ENCODE data around the gene LGALS9.
"Not testable (repeated sequence)": the region's sequence is repeated elsewhere in the genome, so short reads cannot be mapped to it uniquely, and the experiment has no call there.

The LGALS9 gene

DNA sequence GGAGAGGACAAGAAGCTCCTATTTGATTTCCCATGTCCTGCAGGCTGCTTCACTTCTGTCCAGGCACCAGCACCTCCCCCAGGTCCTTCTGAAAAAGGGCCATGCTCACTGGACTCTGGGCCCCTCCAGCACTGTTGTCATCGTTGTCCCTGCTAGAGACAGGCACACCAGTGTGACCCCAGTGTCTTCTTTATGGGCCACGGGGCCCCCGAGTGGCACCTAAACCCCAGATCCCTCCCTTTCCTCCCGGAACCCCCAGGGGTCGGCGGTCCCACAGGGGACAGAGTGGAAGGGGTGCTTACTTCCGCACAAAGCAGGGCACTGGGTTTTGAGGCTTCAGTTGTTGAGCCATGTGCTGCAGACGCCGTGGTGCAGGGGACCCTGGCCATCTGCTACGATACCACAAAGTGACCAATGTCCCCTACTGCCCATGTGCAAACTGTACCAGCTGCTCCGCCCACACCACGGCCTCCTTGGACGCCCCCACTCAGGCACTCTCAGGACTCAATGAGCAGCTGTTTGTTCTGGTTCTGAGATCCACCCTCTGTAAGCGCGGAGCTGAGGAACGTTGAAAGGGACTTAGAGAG lies 24.6 kb downstream of the LGALS9 start:
- H3K9ac ChIP-seq (ENCODE audit: low read length); H3K36me3 ChIP-seq (ENCODE audit: control insufficient read depth, insufficient read depth, low read length, severe bottlenecking); DNase-seq (ENCODE audit: low read depth); H3K4me3 ChIP-seq (ENCODE audit: low read length); H3K4me1 ChIP-seq (ENCODE audit: control insufficient read depth, insufficient read depth, low read length); H3K9me3 ChIP-seq (ENCODE audit: control insufficient read depth, low read length): not testable (repeated sequence)
- H3K27me3 ChIP-seq (replicated peaks; ENCODE audit: control insufficient read depth, insufficient read depth, low read length): peaks cover 20% of the 10 kb centered on the region

DNA sequence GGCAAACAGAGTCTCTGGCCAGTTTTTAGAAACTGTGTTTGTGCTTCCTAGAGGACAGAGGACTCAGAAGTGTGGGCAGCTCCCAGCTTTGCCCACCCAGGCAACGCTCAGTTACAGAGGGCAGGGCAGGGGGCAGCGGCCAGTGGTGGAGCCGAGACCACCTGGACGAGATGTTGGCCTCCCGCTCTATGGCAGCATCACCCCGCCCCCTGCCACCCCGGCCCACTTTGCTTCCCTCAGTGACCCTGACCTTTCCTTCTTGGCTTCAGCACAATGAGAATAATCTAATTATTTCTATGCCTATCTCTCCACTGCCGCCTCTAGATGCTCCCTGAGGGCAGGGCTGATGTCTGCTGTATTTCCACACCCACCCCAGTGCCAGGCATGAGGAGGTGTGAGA lies 25.6 kb downstream of the LGALS9 start:
- DNase-seq (ENCODE audit: low read depth); H3K9me3 ChIP-seq (ENCODE audit: control insufficient read depth, low read length); H3K36me3 ChIP-seq (ENCODE audit: control insufficient read depth, insufficient read depth, low read length, severe bottlenecking); H3K9ac ChIP-seq (ENCODE audit: low read length); H3K4me3 ChIP-seq (ENCODE audit: low read length); H3K4me1 ChIP-seq (ENCODE audit: control insufficient read depth, insufficient read depth, low read length): not testable (repeated sequence)
- H3K27me3 ChIP-seq (replicated peaks; ENCODE audit: control insufficient read depth, insufficient read depth, low read length): peaks cover 24% of the 10 kb centered on the region

DNA sequence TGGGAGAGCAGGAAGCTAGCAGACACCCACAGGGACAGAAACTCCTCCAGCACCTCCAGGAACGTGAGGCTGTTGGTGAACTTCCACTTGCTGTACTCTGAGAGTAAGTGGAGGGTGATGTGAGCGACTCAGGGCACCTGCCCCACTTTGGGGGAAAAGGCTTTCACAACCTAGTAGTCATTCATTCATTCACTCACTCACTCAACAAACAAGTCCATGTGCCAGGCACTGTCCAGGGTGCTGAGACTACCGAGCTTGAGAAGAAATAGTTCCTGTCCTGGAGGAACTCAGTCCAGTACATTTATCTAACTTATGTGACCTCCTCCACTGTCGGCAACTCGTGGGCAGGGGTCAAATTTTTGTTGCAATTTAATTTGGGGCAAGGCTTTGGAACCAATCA lies 26.6 kb downstream of the LGALS9 start:
- Histone ChIP-seq H3K4me3 (ENCODE audit: low read length) (no peak overlapping the region), H3K27me3 (replicated peaks; ENCODE audit: control insufficient read depth, insufficient read depth, low read length) (peaks cover 30% of the 10 kb centered on the region), H3K9me3 (ENCODE audit: control insufficient read depth, low read length) (no peaks in the 10 kb centered on the region), H3K4me1 (ENCODE audit: control insufficient read depth, insufficient read depth, low read length) (no peaks in the 10 kb centered on the region), H3K9ac (ENCODE audit: low read length) (no peak overlapping the region), H3K36me3 (ENCODE audit: control insufficient read depth, insufficient read depth, low read length, severe bottlenecking) (no peaks in the 10 kb centered on the region)
- DNase-seq (ENCODE audit: low read depth): peak; percentile 26

DNA sequence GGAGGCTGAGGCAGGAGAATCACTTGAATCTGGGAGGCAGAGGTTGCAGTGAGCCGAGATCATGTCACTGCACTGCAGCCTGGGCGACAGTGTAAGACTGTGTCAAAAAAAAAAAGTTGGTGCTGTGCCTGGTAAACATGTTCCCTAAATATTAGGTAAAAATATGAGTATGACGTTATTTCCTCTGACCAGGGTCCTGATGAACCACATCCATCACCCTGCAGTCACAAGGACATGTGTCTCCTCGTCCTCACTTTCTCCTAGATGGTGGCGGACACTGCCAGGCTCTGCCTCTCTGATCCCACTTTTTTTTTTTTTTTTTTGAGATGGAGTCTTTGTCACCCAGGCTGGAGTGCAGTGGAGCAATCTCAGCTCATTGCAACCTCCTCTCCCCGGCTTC lies 28.7 kb downstream of the LGALS9 start:
- no peaks in the 10 kb centered on the region for H3K4me1 ChIP-seq (ENCODE audit: control insufficient read depth, insufficient read depth, low read length)
- no peak overlapping the region for H3K4me3 ChIP-seq (ENCODE audit: low read length)
- no peak for DNase-seq (ENCODE audit: low read depth)
- no peaks in the 10 kb centered on the region for H3K9me3 ChIP-seq (ENCODE audit: control insufficient read depth, low read length)
- H3K9ac ChIP-seq (ENCODE audit: low read length): no peak overlapping the region
- H3K36me3 ChIP-seq (ENCODE audit: control insufficient read depth, insufficient read depth, low read length, severe bottlenecking): no peaks in the 10 kb centered on the region
- peaks cover 37% of the 10 kb centered on the region for H3K27me3 ChIP-seq (replicated peaks; ENCODE audit: control insufficient read depth, insufficient read depth, low read length)

DNA sequence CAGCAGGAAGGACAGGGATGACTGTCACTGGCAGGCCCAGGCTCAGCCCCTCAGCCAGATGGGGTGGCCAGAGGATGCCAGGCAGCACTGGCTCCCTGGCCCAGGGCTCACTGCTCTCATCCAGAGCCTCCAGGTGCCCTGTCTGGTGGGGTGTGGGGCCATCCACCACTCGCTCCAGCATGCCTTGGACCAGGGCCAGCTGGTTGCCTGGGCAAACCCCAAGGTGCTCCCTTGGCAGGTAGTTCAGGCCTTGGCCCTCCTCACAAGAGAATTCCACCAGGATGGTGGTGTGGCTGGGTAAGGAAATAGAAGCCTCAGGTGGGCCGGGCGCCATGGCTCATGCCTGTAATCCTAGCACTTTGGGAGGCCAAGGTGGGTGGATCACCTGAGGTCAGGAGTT lies 29.4 kb downstream of the LGALS9 start:
- Histone ChIP-seq H3K9ac (ENCODE audit: low read length) (no peak overlapping the region), H3K36me3 (ENCODE audit: control insufficient read depth, insufficient read depth, low read length, severe bottlenecking) (no peaks in the 10 kb centered on the region), H3K9me3 (ENCODE audit: control insufficient read depth, low read length) (no peaks in the 10 kb centered on the region), H3K27me3 (replicated peaks; ENCODE audit: control insufficient read depth, insufficient read depth, low read length) (peaks cover 33% of the 10 kb centered on the region), H3K4me3 (ENCODE audit: low read length) (no peak overlapping the region), H3K4me1 (ENCODE audit: control insufficient read depth, insufficient read depth, low read length) (no peaks in the 10 kb centered on the region)
- DNase-seq (ENCODE audit: low read depth): no peak

DNA sequence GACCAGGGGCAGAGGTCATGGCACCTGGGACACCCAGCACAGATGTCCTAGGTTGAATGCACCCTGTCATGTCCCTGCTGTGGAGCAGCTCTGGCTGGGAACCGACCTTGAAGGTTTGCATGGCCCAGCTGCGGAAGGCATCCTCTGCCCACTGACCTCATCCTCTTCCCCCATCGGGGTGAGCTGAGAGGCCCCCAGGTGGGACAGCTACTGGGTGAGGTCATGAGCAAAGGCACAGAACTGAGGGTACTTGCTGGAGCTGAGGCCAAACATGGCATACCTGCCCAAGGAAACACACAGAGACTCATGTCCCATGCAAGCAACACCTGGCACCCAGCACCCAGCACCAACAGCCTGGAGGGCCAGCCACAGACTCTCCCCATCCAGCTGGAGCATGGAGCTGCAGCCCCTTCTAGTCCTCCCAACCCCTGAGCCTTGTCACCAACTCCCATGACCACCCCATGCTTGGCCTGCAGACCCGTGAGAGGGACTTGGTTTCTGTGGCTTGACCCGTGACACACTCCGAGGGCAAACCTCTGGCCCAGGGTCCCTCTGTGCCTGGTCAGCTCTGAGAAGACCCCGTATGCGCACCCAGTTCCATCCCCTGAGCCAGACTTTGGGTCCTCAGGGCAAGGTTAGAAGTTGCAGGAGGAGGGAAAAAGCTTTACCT lies 33.1 kb downstream of the LGALS9 start:
- Histone ChIP-seq H3K9me3 (ENCODE audit: control insufficient read depth, low read length) (no peaks in the 10 kb centered on the region), H3K36me3 (ENCODE audit: control insufficient read depth, insufficient read depth, low read length, severe bottlenecking) (no peaks in the 10 kb centered on the region), H3K4me3 (ENCODE audit: low read length) (no peak overlapping the region), H3K4me1 (ENCODE audit: control insufficient read depth, insufficient read depth, low read length) (no peaks in the 10 kb centered on the region), H3K27me3 (replicated peaks; ENCODE audit: control insufficient read depth, insufficient read depth, low read length) (peaks cover 29% of the 10 kb centered on the region), H3K9ac (ENCODE audit: low read length) (no peak overlapping the region)
- DNase-seq (ENCODE audit: low read depth): no peak

DNA sequence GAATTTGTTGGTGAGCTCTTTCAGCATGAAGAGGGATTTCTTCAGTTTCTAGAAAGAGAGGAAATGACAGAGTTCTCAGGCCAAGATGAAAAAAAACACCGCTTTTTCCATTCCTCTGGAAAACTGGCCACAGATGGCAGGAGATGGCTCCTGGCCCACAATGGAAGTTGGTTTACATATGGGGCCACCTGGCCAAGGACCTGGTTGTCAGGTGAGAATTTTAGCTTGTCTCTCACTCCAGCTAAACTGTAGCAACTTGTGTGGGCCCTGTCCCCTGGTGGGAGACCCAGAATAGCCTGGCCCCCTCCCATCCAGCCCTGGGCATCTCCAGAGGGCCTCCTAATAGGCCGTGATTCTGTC lies 33.6 kb downstream of the LGALS9 start:
- no peaks in the 10 kb centered on the region for H3K36me3 ChIP-seq (ENCODE audit: control insufficient read depth, insufficient read depth, low read length, severe bottlenecking)
- no peak overlapping the region for H3K4me3 ChIP-seq (ENCODE audit: low read length)
- H3K27me3 ChIP-seq (replicated peaks; ENCODE audit: control insufficient read depth, insufficient read depth, low read length): peaks cover 29% of the 10 kb centered on the region

DNA sequence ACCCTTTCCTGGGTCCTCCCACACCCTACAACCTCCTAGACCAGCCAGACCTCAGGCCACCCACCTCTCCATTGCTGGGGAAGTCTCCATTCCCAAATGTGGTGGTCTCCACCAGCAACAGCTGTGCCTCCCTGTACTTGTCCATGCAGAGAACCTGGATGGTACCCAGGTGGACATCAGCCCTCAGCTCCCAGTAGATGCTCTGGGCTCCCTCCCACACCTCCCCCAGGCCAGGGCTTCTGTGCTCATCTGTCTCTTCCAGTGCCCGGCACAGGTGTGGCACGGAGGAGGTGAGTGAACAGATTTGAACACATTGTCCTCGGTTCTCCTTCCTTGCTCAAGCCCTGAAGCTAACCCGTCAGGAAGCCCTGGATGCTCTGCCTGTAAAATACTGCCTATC lies 34.6 kb downstream of the LGALS9 start:
- H3K9ac ChIP-seq (ENCODE audit: low read length): no peak overlapping the region
- DNase-seq (ENCODE audit: low read depth): no peak
- no peaks in the 10 kb centered on the region for H3K9me3 ChIP-seq (ENCODE audit: control insufficient read depth, low read length)
- no peaks in the 10 kb centered on the region for H3K36me3 ChIP-seq (ENCODE audit: control insufficient read depth, insufficient read depth, low read length, severe bottlenecking)
- H3K4me3 ChIP-seq (ENCODE audit: low read length): no peak overlapping the region
- peaks cover 27% of the 10 kb centered on the region for H3K27me3 ChIP-seq (replicated peaks; ENCODE audit: control insufficient read depth, insufficient read depth, low read length)
- H3K4me1 ChIP-seq (ENCODE audit: control insufficient read depth, insufficient read depth, low read length): no peaks in the 10 kb centered on the region

More for the DNA sequence above, 33.6 kb downstream of the LGALS9 start:
- H3K9me3 ChIP-seq (ENCODE audit: control insufficient read depth, low read length): no peaks in the 10 kb centered on the region
- DNase-seq (ENCODE audit: low read depth): no peak
- no peak overlapping the region for H3K9ac ChIP-seq (ENCODE audit: low read length)
- no peaks in the 10 kb centered on the region for H3K4me1 ChIP-seq (ENCODE audit: control insufficient read depth, insufficient read depth, low read length)

DNA sequence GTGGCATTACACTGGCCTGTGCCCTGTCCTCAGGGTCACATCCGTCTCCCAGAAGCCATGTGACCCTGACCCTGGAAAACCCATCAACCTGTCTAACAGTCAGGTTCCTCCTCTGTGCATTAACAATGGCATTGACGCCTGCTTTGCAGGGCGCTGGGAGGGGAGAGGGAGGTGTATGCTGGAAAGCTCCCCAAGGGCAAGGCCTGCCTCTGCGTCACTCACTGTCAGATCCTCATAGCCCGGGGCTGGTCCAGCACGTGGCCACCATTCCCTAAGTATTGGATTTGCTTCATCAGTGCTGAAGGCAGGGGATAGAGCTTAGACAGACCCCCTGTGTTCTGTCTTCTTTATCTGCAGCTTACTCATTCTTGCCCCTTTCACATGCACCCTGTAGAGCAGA lies 35.3 kb downstream of the LGALS9 start:
- H3K4me3 ChIP-seq (ENCODE audit: low read length); DNase-seq (ENCODE audit: low read depth); H3K4me1 ChIP-seq (ENCODE audit: control insufficient read depth, insufficient read depth, low read length); H3K9me3 ChIP-seq (ENCODE audit: control insufficient read depth, low read length); H3K9ac ChIP-seq (ENCODE audit: low read length); H3K36me3 ChIP-seq (ENCODE audit: control insufficient read depth, insufficient read depth, low read length, severe bottlenecking): not testable (repeated sequence)
- peaks cover 28% of the 10 kb centered on the region for H3K27me3 ChIP-seq (replicated peaks; ENCODE audit: control insufficient read depth, insufficient read depth, low read length)

DNA sequence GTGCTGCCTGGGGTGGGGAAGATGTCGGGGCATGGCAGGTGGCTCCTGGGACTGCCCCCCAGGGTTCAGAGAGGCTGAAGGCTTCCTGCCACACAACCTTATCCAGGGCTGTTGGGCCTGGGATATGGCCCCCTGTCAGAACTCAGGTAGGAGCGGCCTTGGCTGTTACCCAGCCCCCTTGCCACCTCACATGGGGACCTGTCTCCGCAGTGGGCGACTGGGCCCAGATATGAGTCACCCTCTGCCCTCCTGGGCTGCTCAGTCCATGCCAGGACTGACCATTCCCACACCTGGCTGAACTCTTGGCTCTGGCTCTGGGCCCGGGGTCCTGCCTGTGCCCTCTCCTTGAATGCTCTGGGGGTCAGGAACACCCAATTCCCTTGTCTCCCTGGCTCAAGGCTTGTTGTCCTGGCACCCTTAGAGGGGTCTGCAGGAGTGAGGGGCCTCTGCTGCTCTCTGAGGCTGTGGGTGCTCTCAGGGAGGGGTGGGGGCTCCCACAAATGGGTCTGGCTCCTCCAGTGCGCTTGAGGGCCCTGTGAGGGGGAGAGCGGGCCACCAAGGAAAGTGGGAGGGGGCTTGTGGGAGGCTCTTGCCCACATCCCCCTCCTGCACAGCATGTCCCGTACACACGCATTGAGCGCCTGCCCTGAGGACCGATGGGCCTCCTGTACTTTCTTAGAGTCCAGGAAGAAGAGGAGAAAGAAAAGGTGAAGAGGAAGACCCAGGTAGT lies 36.0 kb downstream of the LGALS9 start:
- H3K9me3 ChIP-seq (ENCODE audit: control insufficient read depth, low read length): no peaks in the 10 kb centered on the region
- DNase-seq (ENCODE audit: low read depth): no peak
- peaks cover 21% of the 10 kb centered on the region for H3K27me3 ChIP-seq (replicated peaks; ENCODE audit: control insufficient read depth, insufficient read depth, low read length)
- H3K9ac ChIP-seq (ENCODE audit: low read length): no peak overlapping the region
- no peaks in the 10 kb centered on the region for H3K4me1 ChIP-seq (ENCODE audit: control insufficient read depth, insufficient read depth, low read length)
- no peaks in the 10 kb centered on the region for H3K36me3 ChIP-seq (ENCODE audit: control insufficient read depth, insufficient read depth, low read length, severe bottlenecking)
- no peak overlapping the region for H3K4me3 ChIP-seq (ENCODE audit: low read length)

DNA sequence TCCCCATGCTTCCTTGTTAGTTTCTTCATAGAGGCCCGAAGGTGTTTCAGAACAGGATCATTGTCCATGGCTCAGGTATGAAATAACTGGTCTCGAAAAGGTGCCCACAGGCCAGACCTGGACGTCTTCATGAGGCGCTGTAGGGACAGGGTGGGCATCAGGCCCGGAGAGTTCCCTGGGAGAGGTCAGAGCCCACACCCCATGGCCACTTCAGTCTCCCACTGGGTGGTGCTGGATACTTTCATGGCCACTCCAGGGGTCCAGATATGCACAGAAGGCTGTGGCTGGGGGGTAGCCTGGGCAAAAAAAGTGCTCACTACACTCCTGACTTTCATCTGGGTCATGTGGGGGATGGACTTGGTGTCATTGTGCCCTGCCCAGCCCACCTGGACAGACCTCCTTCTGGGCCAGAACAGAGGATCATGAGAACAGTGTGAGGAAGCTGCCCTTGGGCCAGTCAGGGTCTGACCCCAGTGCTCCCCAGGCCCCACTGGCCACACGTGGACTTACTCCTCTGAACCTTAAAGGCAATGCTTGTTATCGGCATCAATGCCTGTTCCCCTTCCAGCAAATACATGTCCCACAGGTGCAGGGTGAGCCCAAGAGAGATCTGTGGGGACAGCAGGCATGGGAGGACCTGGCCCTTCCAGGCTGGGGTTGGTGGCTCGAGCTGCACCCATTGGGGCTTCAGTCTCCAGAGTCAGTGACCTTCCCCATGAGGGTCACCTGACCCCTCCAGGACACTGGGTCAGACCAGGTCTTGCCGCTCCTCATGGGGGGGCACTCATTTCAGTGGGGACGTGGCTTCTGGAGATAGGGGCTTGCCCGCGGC lies 36.9 kb downstream of the LGALS9 start:
- DNase-seq (ENCODE audit: low read depth): no peak
- Histone ChIP-seq H3K4me3 (ENCODE audit: low read length) (no peak overlapping the region), H3K9me3 (ENCODE audit: control insufficient read depth, low read length) (no peaks in the 10 kb centered on the region)

More for the DNA sequence above, 36.9 kb downstream of the LGALS9 start:
- no peaks in the 10 kb centered on the region for H3K4me1 ChIP-seq (ENCODE audit: control insufficient read depth, insufficient read depth, low read length)
- no peaks in the 10 kb centered on the region for H3K36me3 ChIP-seq (ENCODE audit: control insufficient read depth, insufficient read depth, low read length, severe bottlenecking)
- peaks cover 22% of the 10 kb centered on the region for H3K27me3 ChIP-seq (replicated peaks; ENCODE audit: control insufficient read depth, insufficient read depth, low read length)
- no peak overlapping the region for H3K9ac ChIP-seq (ENCODE audit: low read length)

Measured in adipocyte (in vitro differentiated cells).